ENCODE data around the gene EXOC3L2. TPM values are rescaled to one million over a fixed set of nuclear protein-coding genes. Genes with fewer than 3 reads are reported as not detected.

Gene EXOC3L2
- total RNA-seq, 1 experiment from 2014 or later: not detected

GRCh38 chr19:45166723-45167252 is 78.4 kb downstream of the EXOC3L2 start:
- H3K4me3 ChIP-seq (replicated peaks in 1 of 2; ENCODE audit: low read depth in 1 of 2, low read length in 2 of 2): no peak overlapping the region
- RAD21 ChIA-PET (ENCODE audit: low non-redundant PET in 1 of 2, low total read pairs in 2 of 2, uncharacterized antibody in 2 of 2, unreplicated experiment in 2 of 2): no interaction called here
- H3K4me2 ChIP-seq (ENCODE audit: low read length): no peak overlapping the region
- H3K79me2 ChIP-seq (ENCODE audit: insufficient read depth, low read length): no peaks in the 10 kb centered on the region
- CTCF ChIA-PET: no interaction called here
- H3K4me1 ChIP-seq (ENCODE audit: control insufficient read depth in 1 of 2, insufficient read depth in 2 of 2, low read length in 2 of 2): peaks cover 16 to 37% of the 10 kb centered on the region in 2 experiments
- intact Hi-C loops (cut with micrococcal nuclease): no loop called here
- DNase-seq (ENCODE audit: low read depth, low spot score) (no peak), ATAC-seq (no peak)
- no peaks in the 10 kb centered on the region for H3K9me3 ChIP-seq (ENCODE audit: control insufficient read depth in 1 of 2, insufficient read depth in 1 of 2, low read depth in 1 of 2, low read length in 2 of 2)
- no peaks in the 10 kb centered on the region for H3K27me3 ChIP-seq (ENCODE audit: insufficient read depth, low read length)
- no TSS peak for BruUV-seq (replicated peaks)
- POLR2A ChIA-PET: interaction anchor here (1.6 kb wide), 1 partner anchor 12 kb away, joined by 5 read pairs; the partner anchor contains the start of genes BLOC1S3 and TRAPPC6A
- no peak overlapping the region for H3K9ac ChIP-seq (ENCODE audit: low read length)
- no peaks in the 10 kb centered on the region for H3K9me2 ChIP-seq (ENCODE audit: insufficient read depth)
- no peaks in the 10 kb centered on the region for H4K20me1 ChIP-seq (ENCODE audit: insufficient read depth)
- H3K27ac ChIP-seq (ENCODE audit: low read depth, low read length): no peak overlapping the region
- no peak overlapping the region for H2AFZ ChIP-seq (ENCODE audit: low read depth, low read length, poor library complexity, severe bottlenecking)
- no peaks in the 10 kb centered on the region for H3K36me3 ChIP-seq (ENCODE audit: control insufficient read depth in 1 of 2, insufficient read depth in 2 of 2, low read length in 2 of 2)
- TF ChIP-seq EZH2 (IDR thresholded peaks at IDR 0.05) (no peak), ELF1 (IDR thresholded peaks at IDR 0.05; ENCODE audit: borderline replicate concordance, low read depth) (no peak), POLR2A (IDR thresholded peaks at IDR 0.05; ENCODE audit: borderline replicate concordance, extremely low read depth, insufficient read depth, insufficient read length) (no peak), SP1 (IDR thresholded peaks at IDR 0.05; ENCODE audit: low read depth) (no peak), CTCF (IDR thresholded peaks at IDR 0.05 in 2 of 3, conservative IDR thresholded peaks at IDR 0.05 in 1 of 3; ENCODE audit: borderline replicate concordance in 1 of 3, insufficient read depth in 1 of 3, low read depth in 2 of 3, low read length in 2 of 3) (no peak), EZH2phosphoT487 (IDR thresholded peaks at IDR 0.05; ENCODE audit: borderline replicate concordance) (no peak), EGR1 (IDR thresholded peaks at IDR 0.05; ENCODE audit: low read depth) (no peak), ZBTB33 (IDR thresholded peaks at IDR 0.05; ENCODE audit: extremely low read depth, insufficient replicate concordance, low read length) (no peak), FOSL1 (IDR thresholded peaks at IDR 0.05; ENCODE audit: low read depth) (no peak)

Measured in HCT116 (cell line).